ENCODE data around the gene DNASE2B. TPM values are rescaled to one million over a fixed set of nuclear protein-coding genes. Genes with fewer than 3 reads are reported as not detected.

Gene DNASE2B
- total RNA-seq, 1 donor from 2014 or later = not detected

GRCh38 chr1:84373436-84374141 lies 24.7 kb upstream of the DNASE2B start:
- no peak for DNase-seq (ENCODE audit: extremely low read depth, low read depth, low spot score)

GRCh38 chr1:84374991-84375696 lies 23.1 kb upstream of the DNASE2B start:
- no peak for DNase-seq (ENCODE audit: extremely low read depth, low read depth, low spot score)

GRCh38 chr1:84376000-84376910 lies 22.0 kb upstream of the DNASE2B start:
- no peak for DNase-seq (ENCODE audit: extremely low read depth, low read depth, low spot score)

GRCh38 chr1:84377480-84378095 lies 20.7 kb upstream of the DNASE2B start:
- no peak for DNase-seq (ENCODE audit: extremely low read depth, low read depth, low spot score)

GRCh38 chr1:84379138-84379916 lies 19.0 kb upstream of the DNASE2B start:
- no peak for DNase-seq (ENCODE audit: extremely low read depth, low read depth, low spot score)

- DNase-seq (ENCODE audit: extremely low read depth, low read depth, low spot score) = no peak
These were observed 18.4 kb upstream of the DNASE2B start for GRCh38 chr1:84379917-84380180.

- no peak for DNase-seq (ENCODE audit: extremely low read depth, low read depth, low spot score)
These were observed 16.2 kb upstream of the DNASE2B start for GRCh38 chr1:84382127-84382526.

GRCh38 chr1:84385347-84385746 lies 12.9 kb upstream of the DNASE2B start:
- no peak for DNase-seq (ENCODE audit: extremely low read depth, low read depth, low spot score)

- DNase-seq (ENCODE audit: extremely low read depth, low read depth, low spot score) = no peak
These were observed 11.4 kb upstream of the DNASE2B start for GRCh38 chr1:84386716-84387479.

- no peak for DNase-seq (ENCODE audit: extremely low read depth, low read depth, low spot score)
These were observed 10.7 kb upstream of the DNASE2B start for GRCh38 chr1:84387480-84388163.

- DNase-seq (ENCODE audit: extremely low read depth, low read depth, low spot score) = no peak
These were observed 8.1 kb upstream of the DNASE2B start for GRCh38 chr1:84390226-84390625.

GRCh38 chr1:84401156-84401555 lies 2.9 kb downstream of the DNASE2B start:
- no peak for DNase-seq (ENCODE audit: extremely low read depth, low read depth, low spot score)

- DNase-seq (ENCODE audit: extremely low read depth, low read depth, low spot score) = no peak
These were observed 3.8 kb downstream of the DNASE2B start for GRCh38 chr1:84402060-84402459.

GRCh38 chr1:84402501-84402900 lies 4.2 kb downstream of the DNASE2B start:
- no peak for DNase-seq (ENCODE audit: extremely low read depth, low read depth, low spot score)

- DNase-seq (ENCODE audit: extremely low read depth, low read depth, low spot score) = no peak
These were observed 5.1 kb downstream of the DNASE2B start for GRCh38 chr1:84403347-84403746.

GRCh38 chr1:84406346-84406861 lies 8.1 kb downstream of the DNASE2B start:
- DNase-seq (ENCODE audit: extremely low read depth, low read depth, low spot score) = no peak

GRCh38 chr1:84407524-84407923 lies 9.2 kb downstream of the DNASE2B start:
- DNase-seq (ENCODE audit: extremely low read depth, low read depth, low spot score) = no peak

- DNase-seq (ENCODE audit: extremely low read depth, low read depth, low spot score) = no peak
These were observed 9.7 kb downstream of the DNASE2B start for GRCh38 chr1:84407958-84408422.

- DNase-seq (ENCODE audit: extremely low read depth, low read depth, low spot score) = no peak
These were observed 11.6 kb downstream of the DNASE2B start for GRCh38 chr1:84409888-84410287.
